ENCODE data around the gene COMMD3. TPM values are rescaled to one million over a fixed set of nuclear protein-coding genes. Genes with fewer than 3 reads are reported as not detected.

COMMD3 gene
- total RNA-seq, 1 experiment from 2014 or later = 2.6 TPM

- TF ChIP-seq CDX4 (CRISPR knock-in tag; IDR thresholded peaks at IDR 0.05; ENCODE audit: borderline replicate concordance) (no peak), ZNF425 (CRISPR knock-in tag; conservative IDR thresholded peaks at IDR 0.05) (no peak), TEAD4 (CRISPR knock-in tag; IDR thresholded peaks at IDR 0.05) (no peak), ESRRA (CRISPR knock-in tag; IDR thresholded peaks at IDR 0.05; ENCODE audit: borderline replicate concordance) (no peak)
Measured at GRCh38 chr10:22333167-22333974, 17.2 kb downstream of the COMMD3 start (continued).

GRCh38 chr10:22333975-22334282 lies 17.7 kb downstream of the COMMD3 start:
- peaks cover 100% of the 10 kb centered on the region for H3K27me3 Mint-ChIP-seq (ENCODE audit: low read depth)
- no peaks in the 10 kb centered on the region for H3K9me3 Mint-ChIP-seq
- H3K36me3 Mint-ChIP-seq = no peaks in the 10 kb centered on the region
- DNase-seq (ENCODE audit: low spot score) = peak; percentile 13
- H3K27ac Mint-ChIP-seq = no peak overlapping the region
- ChIA-PET CTCF (no interaction called here), POLR2A (no interaction called here)
- no peak for TF ChIP-seq OVOL2 (CRISPR knock-in tag; IDR thresholded peaks at IDR 0.05; ENCODE audit: borderline replicate concordance)
- no peak for TF ChIP-seq PRRX2 (CRISPR knock-in tag; IDR thresholded peaks at IDR 0.05)
- TF ChIP-seq PREB (CRISPR knock-in tag; IDR thresholded peaks at IDR 0.05; ENCODE audit: borderline replicate concordance) = no peak
- no peak for TF ChIP-seq ETV6 (CRISPR knock-in tag; IDR thresholded peaks at IDR 0.05)
- TF ChIP-seq ZNF423 (CRISPR knock-in tag; IDR thresholded peaks at IDR 0.05) = no peak
- no peak for TF ChIP-seq MYBL2 (CRISPR knock-in tag; IDR thresholded peaks at IDR 0.05)
- no peak for TF ChIP-seq E2F5 (CRISPR knock-in tag; IDR thresholded peaks at IDR 0.05)
- no peak for TF ChIP-seq MXD4 (CRISPR knock-in tag; IDR thresholded peaks at IDR 0.05; ENCODE audit: borderline replicate concordance)
- TF ChIP-seq ATF1 (CRISPR knock-in tag; IDR thresholded peaks at IDR 0.05) = no peak
- TF ChIP-seq KAT7 (CRISPR knock-in tag; IDR thresholded peaks at IDR 0.05; ENCODE audit: borderline replicate concordance) = no peak
- no peak for TF ChIP-seq USF1 (CRISPR knock-in tag; IDR thresholded peaks at IDR 0.05)
- no peak for TF ChIP-seq ZBTB21 (CRISPR knock-in tag; IDR thresholded peaks at IDR 0.05; ENCODE audit: borderline replicate concordance)
- TF ChIP-seq MAX (CRISPR knock-in tag; IDR thresholded peaks at IDR 0.05) = no peak
- H3K4me3 Mint-ChIP-seq = peak overlapping the region; percentile 65
- peaks cover 26% of the 10 kb centered on the region for H3K4me1 Mint-ChIP-seq
- no peak; the same call in 1 of the 2 replicates for ATAC-seq
